ENCODE measurements around the gene OLFM1.
"Not testable (repeated sequence)": the region's sequence is repeated elsewhere in the genome, so short reads cannot be mapped to it uniquely, and the experiment has no call there.

Gene OLFM1

GRCh38 chr9:135060461-135061116 is 26.9 kb upstream of the OLFM1 start:
- H3K9me3 ChIP-seq (ENCODE audit: insufficient read depth, low read length, severe bottlenecking): no peaks in the 10 kb centered on the region
- no peaks in the 10 kb centered on the region for H3K27me3 ChIP-seq (ENCODE audit: insufficient read depth, low read length, poor library complexity)
- no peaks in the 10 kb centered on the region for H4K20me1 ChIP-seq (ENCODE audit: insufficient read depth, low read length)
- no peak for DNase-seq
- H2AFZ ChIP-seq (ENCODE audit: low read depth, low read length): no peak overlapping the region
- H3K4me2 ChIP-seq (ENCODE audit: insufficient read depth, low read length): no peak overlapping the region
- H3K4me1 ChIP-seq (ENCODE audit: insufficient read depth, low read length): no peaks in the 10 kb centered on the region
- H3K4me3 ChIP-seq (ENCODE audit: low read depth in 1 of 2, low read length in 2 of 2): no peak overlapping the region
- TF ChIP-seq CTCF (IDR thresholded peaks at IDR 0.05; ENCODE audit: borderline replicate concordance, extremely low read depth, low read length, poor library complexity, severe bottlenecking): no peak
- no peak for TF ChIP-seq EZH2 (IDR thresholded peaks at IDR 0.05; ENCODE audit: borderline replicate concordance, low read depth, low read length, severe bottlenecking)
- no peak for ATAC-seq (ENCODE audit: insufficient read depth, low read depth)
- no peak overlapping the region for H3K9ac ChIP-seq (ENCODE audit: low read depth, low read length)
- no peak overlapping the region for H3K27ac ChIP-seq (ENCODE audit: low read length)
- H3K36me3 ChIP-seq (ENCODE audit: insufficient read depth, low read length): no peaks in the 10 kb centered on the region
- no peaks in the 10 kb centered on the region for H3K79me2 ChIP-seq (ENCODE audit: insufficient read depth, low read length)

GRCh38 chr9:135061441-135061840 is 26.0 kb upstream of the OLFM1 start:
- no peak for TF ChIP-seq CTCF (IDR thresholded peaks at IDR 0.05; ENCODE audit: borderline replicate concordance, extremely low read depth, low read length, poor library complexity, severe bottlenecking)
- no peak for TF ChIP-seq EZH2 (IDR thresholded peaks at IDR 0.05; ENCODE audit: borderline replicate concordance, low read depth, low read length, severe bottlenecking)
- no peak for ATAC-seq (ENCODE audit: insufficient read depth, low read depth)

GRCh38 chr9:135062254-135062653 is 25.2 kb upstream of the OLFM1 start:
- Histone ChIP-seq H3K9ac (ENCODE audit: low read depth, low read length) (no peak overlapping the region), H4K20me1 (ENCODE audit: insufficient read depth, low read length) (no peaks in the 10 kb centered on the region), H3K4me3 (ENCODE audit: low read depth in 1 of 2, low read length in 2 of 2) (no peak overlapping the region), H2AFZ (ENCODE audit: low read depth, low read length) (no peak overlapping the region), H3K36me3 (ENCODE audit: insufficient read depth, low read length) (no peaks in the 10 kb centered on the region), H3K4me1 (ENCODE audit: insufficient read depth, low read length) (no peaks in the 10 kb centered on the region), H3K27me3 (ENCODE audit: insufficient read depth, low read length, poor library complexity) (no peaks in the 10 kb centered on the region), H3K79me2 (ENCODE audit: insufficient read depth, low read length) (no peaks in the 10 kb centered on the region), H3K4me2 (ENCODE audit: insufficient read depth, low read length) (no peak overlapping the region), H3K9me3 (ENCODE audit: insufficient read depth, low read length, severe bottlenecking) (no peaks in the 10 kb centered on the region), H3K27ac (ENCODE audit: low read length) (no peak overlapping the region)
- DNase-seq: no peak
- ATAC-seq (ENCODE audit: insufficient read depth, low read depth): no peak
- TF ChIP-seq CTCF (IDR thresholded peaks at IDR 0.05; ENCODE audit: borderline replicate concordance, extremely low read depth, low read length, poor library complexity, severe bottlenecking) (no peak), EZH2 (IDR thresholded peaks at IDR 0.05; ENCODE audit: borderline replicate concordance, low read depth, low read length, severe bottlenecking) (no peak)

More at GRCh38 chr9:135061441-135061840, 26.0 kb upstream of the OLFM1 start:
- Histone ChIP-seq H3K4me1 (ENCODE audit: insufficient read depth, low read length) (no peaks in the 10 kb centered on the region), H2AFZ (ENCODE audit: low read depth, low read length) (no peak overlapping the region), H3K9ac (ENCODE audit: low read depth, low read length) (no peak overlapping the region), H3K4me3 (ENCODE audit: low read depth in 1 of 2, low read length in 2 of 2) (no peak overlapping the region), H3K27ac (ENCODE audit: low read length) (no peak overlapping the region), H3K27me3 (ENCODE audit: insufficient read depth, low read length, poor library complexity) (no peaks in the 10 kb centered on the region), H4K20me1 (ENCODE audit: insufficient read depth, low read length) (no peaks in the 10 kb centered on the region), H3K79me2 (ENCODE audit: insufficient read depth, low read length) (no peaks in the 10 kb centered on the region), H3K9me3 (ENCODE audit: insufficient read depth, low read length, severe bottlenecking) (no peaks in the 10 kb centered on the region), H3K4me2 (ENCODE audit: insufficient read depth, low read length) (no peak overlapping the region), H3K36me3 (ENCODE audit: insufficient read depth, low read length) (no peaks in the 10 kb centered on the region)
- DNase-seq: no peak

- H3K27ac ChIP-seq (ENCODE audit: low read length); H3K4me3 ChIP-seq (ENCODE audit: low read depth in 1 of 2, low read length in 2 of 2); ATAC-seq (ENCODE audit: insufficient read depth, low read depth); H3K4me2 ChIP-seq (ENCODE audit: insufficient read depth, low read length); H3K27me3 ChIP-seq (ENCODE audit: insufficient read depth, low read length, poor library complexity); H3K9me3 ChIP-seq (ENCODE audit: insufficient read depth, low read length, severe bottlenecking); H4K20me1 ChIP-seq (ENCODE audit: insufficient read depth, low read length); DNase-seq; H3K36me3 ChIP-seq (ENCODE audit: insufficient read depth, low read length); H2AFZ ChIP-seq (ENCODE audit: low read depth, low read length); H3K9ac ChIP-seq (ENCODE audit: low read depth, low read length); H3K79me2 ChIP-seq (ENCODE audit: insufficient read depth, low read length); H3K4me1 ChIP-seq (ENCODE audit: insufficient read depth, low read length): not testable (repeated sequence)
Measured at GRCh38 chr9:135063466-135063865, 24.0 kb upstream of the OLFM1 start.

GRCh38 chr9:135063888-135064287 is 23.6 kb upstream of the OLFM1 start:
- not testable (repeated sequence) for H3K4me2 ChIP-seq (ENCODE audit: insufficient read depth, low read length); H3K9me3 ChIP-seq (ENCODE audit: insufficient read depth, low read length, severe bottlenecking); H3K4me1 ChIP-seq (ENCODE audit: insufficient read depth, low read length); H3K27ac ChIP-seq (ENCODE audit: low read length); H3K27me3 ChIP-seq (ENCODE audit: insufficient read depth, low read length, poor library complexity); DNase-seq; H2AFZ ChIP-seq (ENCODE audit: low read depth, low read length); H3K4me3 ChIP-seq (ENCODE audit: low read depth in 1 of 2, low read length in 2 of 2); H3K36me3 ChIP-seq (ENCODE audit: insufficient read depth, low read length); H4K20me1 ChIP-seq (ENCODE audit: insufficient read depth, low read length); H3K79me2 ChIP-seq (ENCODE audit: insufficient read depth, low read length); ATAC-seq (ENCODE audit: insufficient read depth, low read depth); H3K9ac ChIP-seq (ENCODE audit: low read depth, low read length)

Data from DND-41 (cell line).